OCI-LY7 (cell line): ENCODE results near the gene FCGR2B. TPM values are rescaled to one million over a fixed set of nuclear protein-coding genes. Genes with fewer than 3 reads are reported as not detected.
"Not testable (repeated sequence)": the region's sequence is repeated elsewhere in the genome, so short reads cannot be mapped to it uniquely, and the experiment has no call there.

Source experiments
- BruUV-seq: library from RNA; stranded (reverse); fragments of 400-500 nt; replicated peaks from 2 replicates; lab custom pipeline; 2021; lab: Mats Ljungman, UMichigan
- CTCF ChIA-PET: fragments of 300-600 bp; sonication (Branson Sonifier 250); formaldehyde crosslinking; loops from one replicate; lab custom pipeline; 2022; ENCODE audit warnings: antibody characterized with exemption; ENCODE audit not compliant: unreplicated experiment; lab: Charles Lee
- POLR2A ChIA-PET: fragments of 300-600 bp; sonication (Branson Sonifier 250); formaldehyde crosslinking; loops from one replicate; lab custom pipeline; 2022; ENCODE audit warnings: antibody characterized with exemption; lab: Charles Lee
- DNase-seq: peaks from one replicate; pipeline ENCODE4 v3.0.0-alpha.2; 2015; ENCODE audit warnings: low spot score
- H2AFZ ChIP-seq: fragments of 200-600 bp; sonication (generic), shearing (Covaris generic); 2 replicates; pipeline ENCODE4 v1.6.1; 2014; ENCODE audit warnings: mild to moderate bottlenecking, antibody characterized with exemption, low read length, moderate library complexity
- H3K27ac ChIP-seq: fragments of 200-600 bp; sonication (generic); 2 replicates; pipeline ENCODE4 v1.5.1; 2014; ENCODE audit warnings: mixed run types, low read depth, mild to moderate bottlenecking, moderate library complexity, low read length, inconsistent platforms; ENCODE audit not compliant: poor library complexity, severe bottlenecking
- H3K36me3 ChIP-seq: fragments of 200-600 bp; sonication (generic); 2 replicates; pipeline ENCODE4 v1.6.1; 2014; ENCODE audit warnings: mild to moderate bottlenecking, antibody characterized with exemption, low read length, moderate library complexity, mixed read lengths; ENCODE audit not compliant: insufficient read depth
- H3K4me1 ChIP-seq: fragments of 200-600 bp; sonication (generic); 2 replicates; pipeline ENCODE4 v1.5.1; 2014; ENCODE audit warnings: mild to moderate bottlenecking, low read length; ENCODE audit not compliant: insufficient read depth, poor library complexity, severe bottlenecking
- H3K4me2 ChIP-seq: fragments of 200-600 bp; sonication (generic); 2 replicates; pipeline ENCODE4 v1.6.1; 2014; ENCODE audit warnings: mild to moderate bottlenecking, low read length
- H3K4me3 ChIP-seq: fragments of 200-600 bp; sonication (generic); 2 replicates; pipeline ENCODE4 v1.5.1; 2014; ENCODE audit warnings: mild to moderate bottlenecking, low read depth, low read length; ENCODE audit not compliant: poor library complexity, severe bottlenecking
- H3K79me2 ChIP-seq: fragments of 200-600 bp; sonication (generic); 2 replicates; pipeline ENCODE4 v1.6.1; 2016; ENCODE audit warnings: low read depth, mild to moderate bottlenecking, low read length, moderate library complexity, mixed read lengths; ENCODE audit not compliant: insufficient read depth
- H3K9me2 ChIP-seq: fragments of 200-600 bp; sonication (generic); 2 replicates; pipeline ENCODE4 v1.6.1; 2016; ENCODE audit warnings: mild to moderate bottlenecking, low read length, mixed read lengths; ENCODE audit not compliant: insufficient read depth
- H3K9me3 ChIP-seq: fragments of 200-600 bp; sonication (generic); 2 replicates; pipeline ENCODE4 v1.6.1; 2014; ENCODE audit warnings: mild to moderate bottlenecking, mixed run types, low read length, mixed read lengths
- H4K20me1 ChIP-seq: fragments of 200-600 bp; sonication (generic); 2 replicates; pipeline ENCODE4 v1.6.1; 2014; ENCODE audit warnings: mild to moderate bottlenecking, antibody characterized with exemption, low read length, moderate library complexity, mixed read lengths; ENCODE audit not compliant: insufficient read depth
- CTCF ChIP-seq: fragments of 200-600 bp; sonication (generic); conservative IDR thresholded peaks from 2 replicates; pipeline ENCODE4 v1.5.1; 2014; ENCODE audit warnings: mild to moderate bottlenecking, antibody characterized with exemption, low read length, moderate library complexity, mixed read lengths
- EZH2phosphoT487 ChIP-seq: fragments of 200-600 bp; sonication (generic); IDR thresholded peaks from 2 replicates; pipeline ENCODE4 v1.6.1; 2018; ENCODE audit warnings: low read depth, borderline replicate concordance, mild to moderate bottlenecking, mixed run types, antibody characterized with exemption, low read length, moderate library complexity, mixed read lengths
- intact Hi-C: fragments of 100-400 bp; cut with micrococcal nuclease; formaldehyde crosslinking; loops from one replicate; pipeline ENCODE4 v1.10.0; 2022; ENCODE audit not compliant: unreplicated experiment
- total RNA-seq, 2 experiments: library from RNA; depleted of rRNA in 1 of 2; stranded (reverse); fragments of >200 nt in 1 of 2; shearing (Covaris generic) in 1 of 2; gene quantifications; 2 replicates each; pipeline ENCODE4 v1.2.3, GENCODE V29; 2014 to 2022

FCGR2B gene
- total RNA-seq, 2 experiments from 2014 or later, result 4.6 to 4.8 TPM

- intact Hi-C loops, result no loop called here
- no peak overlapping the region for H3K4me3 ChIP-seq
- H4K20me1 ChIP-seq, result no peaks in the 10 kb centered on the region
- TF ChIP-seq EZH2phosphoT487 (no peak), CTCF (no peak)
- H3K36me3 ChIP-seq, result no peaks in the 10 kb centered on the region
- no peak overlapping the region for H2AFZ ChIP-seq
- no peaks in the 10 kb centered on the region for H3K79me2 ChIP-seq
- DNase-seq, result no peak
- no peak overlapping the region for H3K27ac ChIP-seq
- no peaks in the 10 kb centered on the region for H3K4me1 ChIP-seq
- no TSS peak for BruUV-seq
- POLR2A ChIA-PET, result interaction anchor here (0.6 kb wide), 1 partner anchor 456 kb away, joined by 4 read pairs; the partner anchor contains the start of gene TOMM40L
- no peaks in the 10 kb centered on the region for H3K9me3 ChIP-seq
- H3K4me2 ChIP-seq, result no peak overlapping the region
- no peaks in the 10 kb centered on the region for H3K9me2 ChIP-seq
- CTCF ChIA-PET, result no interaction called here
Observed at GRCh38 chr1:161681879-161682278, 18.9 kb downstream of the FCGR2B start.

GRCh38 chr1:161688946-161689345 lies 26.0 kb downstream of the FCGR2B start:
- BruUV-seq, result no TSS peak
- H3K4me3 ChIP-seq, result no peak overlapping the region
- no peaks in the 10 kb centered on the region for H3K4me1 ChIP-seq
- no peaks in the 10 kb centered on the region for H3K36me3 ChIP-seq
- H4K20me1 ChIP-seq, result no peaks in the 10 kb centered on the region
- POLR2A ChIA-PET, result interaction anchor here (0.9 to 2.0 kb wide), 2 partner anchors 16 to 19 kb away, joined by 3 to 4 read pairs; no protein-coding TSS in a partner anchor
- H3K4me2 ChIP-seq, result no peak overlapping the region
- no peaks in the 10 kb centered on the region for H3K9me3 ChIP-seq
- no peak overlapping the region for H2AFZ ChIP-seq
- CTCF ChIA-PET, result no interaction called here
- DNase-seq, result no peak
- H3K27ac ChIP-seq, result no peak overlapping the region
- TF ChIP-seq CTCF, result no peak
- no peak for TF ChIP-seq EZH2phosphoT487
- H3K9me2 ChIP-seq, result no peaks in the 10 kb centered on the region
- intact Hi-C loops, result no loop called here
- no peaks in the 10 kb centered on the region for H3K79me2 ChIP-seq

- Histone ChIP-seq H3K9me2 (no peaks in the 10 kb centered on the region), H3K79me2 (no peaks in the 10 kb centered on the region), H3K4me1 (no peaks in the 10 kb centered on the region), H3K27ac (no peak overlapping the region), H3K36me3 (no peaks in the 10 kb centered on the region), H3K9me3 (no peaks in the 10 kb centered on the region), H2AFZ (no peak overlapping the region), H3K4me3 (no peak overlapping the region), H4K20me1 (no peaks in the 10 kb centered on the region), H3K4me2 (no peak overlapping the region)
- intact Hi-C loops, result no loop called here
- BruUV-seq, result no TSS peak
- CTCF ChIA-PET, result no interaction called here
- POLR2A ChIA-PET, result interaction anchor here (0.7 to 1.9 kb wide), 4 partner anchors 13 to 80 kb away, joined by 4 to 6 read pairs (median 4); no protein-coding TSS in a partner anchor
- TF ChIP-seq CTCF (no peak), EZH2phosphoT487 (no peak)
- no peak for DNase-seq
Observed at GRCh38 chr1:161691846-161692245, 28.9 kb downstream of the FCGR2B start.

- DNase-seq, H3K4me2 ChIP-seq, H3K79me2 ChIP-seq, CTCF ChIA-PET, H3K36me3 ChIP-seq, H3K9me3 ChIP-seq, H3K4me1 ChIP-seq, BruUV-seq, H2AFZ ChIP-seq, H4K20me1 ChIP-seq, POLR2A ChIA-PET, H3K4me3 ChIP-seq, H3K9me2 ChIP-seq, H3K27ac ChIP-seq, intact Hi-C loops: not testable (repeated sequence)
Observed at GRCh38 chr1:161693020-161693712, 30.2 kb downstream of the FCGR2B start.
